Measurements from ENCODE around the gene ABHD12. TPM values are rescaled to one million over a fixed set of nuclear protein-coding genes. Genes with fewer than 3 reads are reported as not detected.

The ABHD12 gene
- total RNA-seq, 2 donors from 2014 or later = 12.5 to 22.7 TPM

- no peak overlapping the region for H3K4me3 Mint-ChIP-seq
- H3K27me3 Mint-ChIP-seq = no peaks in the 10 kb centered on the region
- peaks cover 4% of the 10 kb centered on the region for H3K4me1 Mint-ChIP-seq
- no peak for ATAC-seq
- no peak overlapping the region for H3K27ac Mint-ChIP-seq
- no peaks in the 10 kb centered on the region for H3K9me3 ChIP-seq (ENCODE audit: control insufficient read depth, low read length, poor library complexity, severe bottlenecking)
- no peak for DNase-seq
- no peaks in the 10 kb centered on the region for H3K36me3 Mint-ChIP-seq (ENCODE audit: low read depth)
Observed at GRCh38 chr20:25297141-25297905, 93.3 kb downstream of the ABHD12 start.

GRCh38 chr20:25296094-25297093 lies 94.2 kb downstream of the ABHD12 start:
- no peak for ATAC-seq

GRCh38 chr20:25295386-25296093 lies 95.1 kb downstream of the ABHD12 start:
- H3K9me3 ChIP-seq (ENCODE audit: control insufficient read depth, low read length, poor library complexity, severe bottlenecking) = no peaks in the 10 kb centered on the region
- Mint-ChIP-seq H3K4me1 (peaks cover 4% of the 10 kb centered on the region), H3K27me3 (no peaks in the 10 kb centered on the region), H3K36me3 (ENCODE audit: low read depth) (no peaks in the 10 kb centered on the region), H3K27ac (peak overlapping the region; percentile 39), H3K4me3 (no peak overlapping the region)
- DNase-seq (no peak), ATAC-seq (no peak)

More at GRCh38 chr20:25296094-25297093, 94.2 kb downstream of the ABHD12 start:
- no peak for DNase-seq
- Mint-ChIP-seq H3K4me3 (no peak overlapping the region), H3K27me3 (no peaks in the 10 kb centered on the region), H3K27ac (no peak overlapping the region), H3K36me3 (ENCODE audit: low read depth) (no peaks in the 10 kb centered on the region), H3K4me1 (peaks cover 4% of the 10 kb centered on the region)
- H3K9me3 ChIP-seq (ENCODE audit: control insufficient read depth, low read length, poor library complexity, severe bottlenecking) = no peaks in the 10 kb centered on the region

- DNase-seq = peak in 2 of 3 donors; percentile 28 to 44
- Mint-ChIP-seq H3K4me1 (peaks cover 2% of the 10 kb centered on the region), H3K27ac (peak overlapping the region; percentile 39), H3K4me3 (no peak overlapping the region), H3K36me3 (ENCODE audit: low read depth) (no peaks in the 10 kb centered on the region), H3K27me3 (no peaks in the 10 kb centered on the region)
- peak; percentile 83 for ATAC-seq
- H3K9me3 ChIP-seq (ENCODE audit: control insufficient read depth, low read length, poor library complexity, severe bottlenecking) = no peaks in the 10 kb centered on the region
Observed at GRCh38 chr20:25294459-25295385, 95.9 kb downstream of the ABHD12 start.

- DNase-seq = no peak
- no peak for ATAC-seq
- H3K4me1 Mint-ChIP-seq = peaks cover 2% of the 10 kb centered on the region
- H3K27ac Mint-ChIP-seq = peak overlapping the region; percentile 39
- no peaks in the 10 kb centered on the region for H3K36me3 Mint-ChIP-seq (ENCODE audit: low read depth)
- no peak overlapping the region for H3K4me3 Mint-ChIP-seq
- no peaks in the 10 kb centered on the region for H3K27me3 Mint-ChIP-seq
- H3K9me3 ChIP-seq (ENCODE audit: control insufficient read depth, low read length, poor library complexity, severe bottlenecking) = no peaks in the 10 kb centered on the region
Observed at GRCh38 chr20:25293910-25294458, 96.7 kb downstream of the ABHD12 start.

- H3K4me3 Mint-ChIP-seq = no peak overlapping the region
- no peaks in the 10 kb centered on the region for H3K9me3 ChIP-seq (ENCODE audit: control insufficient read depth, low read length, poor library complexity, severe bottlenecking)
- peaks cover 2% of the 10 kb centered on the region for H3K4me1 Mint-ChIP-seq
- no peak for DNase-seq
- no peak for ATAC-seq
- peak overlapping the region; percentile 16 for H3K27ac Mint-ChIP-seq
- no peaks in the 10 kb centered on the region for H3K27me3 Mint-ChIP-seq
- no peaks in the 10 kb centered on the region for H3K36me3 Mint-ChIP-seq (ENCODE audit: low read depth)
Observed at GRCh38 chr20:25293507-25293906, 97.1 kb downstream of the ABHD12 start.

GRCh38 chr20:25292176-25292891 lies 98.3 kb downstream of the ABHD12 start:
- H3K36me3 Mint-ChIP-seq (ENCODE audit: low read depth) = no peaks in the 10 kb centered on the region
- H3K4me1 Mint-ChIP-seq = peaks cover 2% of the 10 kb centered on the region
- no peaks in the 10 kb centered on the region for H3K27me3 Mint-ChIP-seq
- no peaks in the 10 kb centered on the region for H3K9me3 ChIP-seq (ENCODE audit: control insufficient read depth, low read length, poor library complexity, severe bottlenecking)
- DNase-seq (no peak), ATAC-seq (no peak)
- no peak overlapping the region for H3K4me3 Mint-ChIP-seq
- H3K27ac Mint-ChIP-seq = no peak overlapping the region

GRCh38 chr20:25291432-25292133 lies 99.1 kb downstream of the ABHD12 start:
- peaks cover 3% of the 10 kb centered on the region for H3K36me3 Mint-ChIP-seq (ENCODE audit: low read depth)
- H3K4me1 Mint-ChIP-seq = peaks cover 2% of the 10 kb centered on the region
- no peaks in the 10 kb centered on the region for H3K27me3 Mint-ChIP-seq
- ATAC-seq (no peak), DNase-seq (no peak)
- no peak overlapping the region for H3K27ac Mint-ChIP-seq
- no peak overlapping the region for H3K4me3 Mint-ChIP-seq
- H3K9me3 ChIP-seq (ENCODE audit: control insufficient read depth, low read length, poor library complexity, severe bottlenecking) = no peaks in the 10 kb centered on the region

GRCh38 chr20:25290646-25291431 lies 99.8 kb downstream of the ABHD12 start:
- ATAC-seq (no peak), DNase-seq (no peak)
- H3K4me1 Mint-ChIP-seq = peaks cover 2% of the 10 kb centered on the region
- peaks cover 5% of the 10 kb centered on the region for H3K36me3 Mint-ChIP-seq (ENCODE audit: low read depth)
- H3K27ac Mint-ChIP-seq = peak overlapping the region; percentile 41
- no peak overlapping the region for H3K4me3 Mint-ChIP-seq
- no peaks in the 10 kb centered on the region for H3K9me3 ChIP-seq (ENCODE audit: control insufficient read depth, low read length, poor library complexity, severe bottlenecking)
- H3K27me3 Mint-ChIP-seq = no peaks in the 10 kb centered on the region

GRCh38 chr20:25289886-25290597 lies 100.6 kb downstream of the ABHD12 start:
- H3K36me3 Mint-ChIP-seq (ENCODE audit: low read depth) = peaks cover 10% of the 10 kb centered on the region
- H3K27me3 Mint-ChIP-seq = no peaks in the 10 kb centered on the region
- ATAC-seq (no peak), DNase-seq (no peak)
- H3K9me3 ChIP-seq (ENCODE audit: control insufficient read depth, low read length, poor library complexity, severe bottlenecking) = no peaks in the 10 kb centered on the region
- H3K4me1 Mint-ChIP-seq = peaks cover 7% of the 10 kb centered on the region
- no peak overlapping the region for H3K4me3 Mint-ChIP-seq
- peak overlapping the region; percentile 41 for H3K27ac Mint-ChIP-seq
